Muscle layer of colon (tissue), 2 donors: ENCODE data around the gene ASPRV1.
"Not testable (repeated sequence)": the region's sequence is repeated elsewhere in the genome, so short reads cannot be mapped to it uniquely, and the experiment has no call there.

Experiments
- H3K27ac ChIP-seq: one replicate; pipeline ENCODE4 v1.7.0; 2013; ENCODE audit warnings: low read depth, mild to moderate bottlenecking, low read length, moderate library complexity
- H3K27me3 ChIP-seq, 2 donors: one replicate each; pipeline ENCODE4 v1.7.0; 2013; ENCODE audit warnings: low read length in 2 of 2, mild to moderate bottlenecking in 2 of 2; ENCODE audit not compliant: insufficient read depth in 2 of 2, control insufficient read depth in 1 of 2
- H3K36me3 ChIP-seq: one replicate; pipeline ENCODE4 v1.7.0; 2013; ENCODE audit warnings: mild to moderate bottlenecking, low read length; ENCODE audit not compliant: insufficient read depth
- H3K4me1 ChIP-seq: one replicate; pipeline ENCODE4 v1.7.0; 2013; ENCODE audit warnings: mild to moderate bottlenecking, low read length; ENCODE audit not compliant: insufficient read depth
- H3K4me3 ChIP-seq, 2 donors: one replicate each; pipeline ENCODE4 v1.7.0; 2013; ENCODE audit warnings: low read length in 2 of 2, low read depth in 1 of 2, mild to moderate bottlenecking in 1 of 2, moderate library complexity in 1 of 2
- H3K9ac ChIP-seq: one replicate; pipeline ENCODE4 v1.7.0; 2013; ENCODE audit warnings: low read length
- H3K9me3 ChIP-seq: one replicate; pipeline ENCODE4 v1.7.0; 2013; ENCODE audit warnings: mild to moderate bottlenecking, low read length
- donor health status: abdominal sarcoma.
- donor health status: Adenocarcinoma of cecum.

The ASPRV1 gene

GRCh38 chr2:69961496-69961895, at the start of gene ASPRV1:
Gene ASPRV1 (minus strand): TSS chr2:69961631. CDS start chr2:69961436, 195 bp downstream.
- no peak within 1 kb of the TSS for H3K9ac ChIP-seq
- no peaks in the 10 kb centered on the region for H3K36me3 ChIP-seq
- no peak within 1 kb of the TSS for H3K27ac ChIP-seq
- H3K4me1 ChIP-seq = no peaks in the 10 kb centered on the region
- no peaks in the 10 kb centered on the region for H3K9me3 ChIP-seq
- no peak within 1 kb of the TSS for H3K4me3 ChIP-seq
- H3K27me3 ChIP-seq = no peaks in the 10 kb centered on the region

DNA sequence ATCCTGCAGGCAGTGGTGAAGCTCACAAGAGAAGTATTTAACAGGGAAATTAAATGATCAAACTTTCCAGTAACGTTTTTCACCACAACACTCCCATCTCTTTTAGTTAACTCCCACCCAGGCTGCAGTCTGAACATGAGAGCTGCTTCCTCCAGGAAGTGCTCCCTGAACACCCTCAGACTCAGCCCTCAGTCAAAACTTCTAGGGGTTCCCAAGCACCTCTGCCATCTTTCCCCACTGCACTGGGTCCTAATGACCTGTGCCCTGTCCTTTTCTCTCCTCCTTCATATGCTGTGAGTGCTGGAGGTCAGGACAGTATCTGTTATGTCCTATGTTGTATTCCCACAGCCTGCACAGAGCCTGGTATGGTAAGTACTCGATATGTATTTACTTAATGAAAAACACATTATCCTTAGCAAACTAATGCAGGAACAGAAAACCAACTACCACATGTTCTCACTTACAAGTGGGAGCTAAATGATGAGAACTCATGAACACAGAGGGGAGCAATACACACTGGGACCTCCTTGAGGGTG, 49.2 kb upstream of the ASPRV1 start:
- Histone ChIP-seq H3K9ac (no peak overlapping the region), H3K27me3 (no peaks in the 10 kb centered on the region), H3K9me3 (no peaks in the 10 kb centered on the region), H3K4me1 (no peaks in the 10 kb centered on the region), H3K4me3 (no peak overlapping the region), H3K27ac (no peak overlapping the region), H3K36me3 (no peaks in the 10 kb centered on the region)

DNA sequence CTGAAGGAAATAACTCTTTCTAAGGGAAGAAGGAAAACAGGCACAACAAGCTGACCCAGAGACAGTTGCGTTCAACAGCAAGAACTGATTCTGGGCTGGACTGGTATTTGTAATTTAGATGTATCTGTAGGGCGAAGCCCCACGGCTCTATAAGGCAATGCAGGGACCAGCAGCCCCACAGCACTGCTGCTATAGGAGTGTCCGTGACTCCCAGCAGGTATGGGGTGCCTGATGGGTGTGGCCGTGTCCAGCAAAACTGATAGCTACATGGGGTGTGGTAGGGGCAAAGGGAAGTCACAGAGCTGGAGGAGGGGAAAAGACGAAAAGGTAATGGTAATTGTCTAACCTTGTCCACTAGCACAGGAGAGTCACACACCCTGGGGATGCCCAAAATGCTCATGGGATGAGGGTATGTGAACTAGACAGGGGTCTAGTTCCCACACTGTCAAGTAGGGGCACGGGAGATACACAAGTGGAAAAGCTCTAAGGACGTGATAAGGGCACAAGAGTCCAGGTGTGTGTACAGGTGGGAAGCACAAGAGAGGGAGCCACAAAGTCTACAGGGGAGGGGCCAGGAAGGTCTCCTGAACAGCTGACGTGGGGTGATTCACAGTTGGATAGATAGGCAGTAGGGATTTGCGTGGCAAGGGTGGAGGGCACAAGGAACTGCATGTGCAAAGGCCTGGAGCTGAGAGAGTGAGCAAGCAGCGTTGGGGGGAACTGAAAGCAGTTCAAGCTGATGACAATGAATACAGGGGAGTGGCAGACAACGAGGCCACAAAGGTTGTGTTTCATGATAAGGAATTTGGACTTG, 48.5 kb upstream of the ASPRV1 start:
- H3K27ac ChIP-seq = no peak overlapping the region
- no peak overlapping the region for H3K9ac ChIP-seq
- H3K4me3 ChIP-seq = no peak overlapping the region
- no peaks in the 10 kb centered on the region for H3K9me3 ChIP-seq
- no peaks in the 10 kb centered on the region for H3K4me1 ChIP-seq
- no peaks in the 10 kb centered on the region for H3K27me3 ChIP-seq
- H3K36me3 ChIP-seq = no peaks in the 10 kb centered on the region

- no peaks in the 10 kb centered on the region for H3K36me3 ChIP-seq
- H3K4me3 ChIP-seq = no peak overlapping the region
- no peaks in the 10 kb centered on the region for H3K4me1 ChIP-seq
- no peaks in the 10 kb centered on the region for H3K27me3 ChIP-seq
- H3K27ac ChIP-seq = no peak overlapping the region
- H3K9ac ChIP-seq = no peak overlapping the region
- no peaks in the 10 kb centered on the region for H3K9me3 ChIP-seq
These were observed 46.9 kb upstream of the ASPRV1 start for GRCh38 chr2:70008290-70008689.

DNA sequence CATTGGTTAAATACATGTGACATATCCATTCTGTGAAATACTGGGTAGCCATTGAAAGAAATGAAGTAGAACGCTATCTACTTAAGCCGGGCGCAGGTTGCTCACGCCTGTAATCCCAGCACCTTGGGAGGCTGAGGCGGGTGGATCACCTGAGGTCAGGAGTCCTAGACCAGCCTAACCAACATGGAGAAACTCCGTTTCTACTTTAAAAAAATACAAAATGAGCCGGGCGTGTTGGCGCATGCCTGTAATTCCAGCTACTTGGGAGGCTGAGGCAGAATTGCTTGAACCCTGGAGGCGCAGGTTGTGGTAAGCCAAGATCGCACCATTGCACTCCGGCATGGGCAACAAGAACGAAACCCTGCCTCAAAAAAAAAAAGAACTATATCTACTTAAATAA, 45.7 kb upstream of the ASPRV1 start:
- H3K36me3 ChIP-seq = no peaks in the 10 kb centered on the region
- no peak overlapping the region for H3K4me3 ChIP-seq
- H3K27ac ChIP-seq = no peak overlapping the region
- no peaks in the 10 kb centered on the region for H3K27me3 ChIP-seq
- H3K9ac ChIP-seq = no peak overlapping the region
- H3K4me1 ChIP-seq = no peaks in the 10 kb centered on the region
- no peaks in the 10 kb centered on the region for H3K9me3 ChIP-seq

DNA sequence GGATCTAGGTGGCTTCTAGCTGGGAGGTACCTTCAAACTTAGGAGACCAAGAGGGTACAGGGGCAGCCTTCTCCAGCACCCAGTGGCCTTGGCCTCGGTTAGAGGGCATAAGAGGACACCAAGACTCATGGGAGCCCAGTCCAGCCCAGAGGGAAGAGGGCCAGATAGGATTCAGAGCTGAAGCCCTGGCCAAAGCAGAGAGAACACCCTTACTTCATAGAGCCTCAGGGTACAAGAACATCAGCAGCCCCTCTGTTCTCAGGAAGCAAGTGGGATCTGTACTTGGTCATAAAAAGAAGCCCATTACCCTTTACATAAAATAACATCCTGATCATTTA, 45.0 kb upstream of the ASPRV1 start:
- H3K36me3 ChIP-seq = no peaks in the 10 kb centered on the region

GRCh38 chr2:70005752-70006446, 44.5 kb upstream of the ASPRV1 start:
- no peaks in the 10 kb centered on the region for H3K9me3 ChIP-seq
- H3K27me3 ChIP-seq = no peaks in the 10 kb centered on the region
- H3K4me3 ChIP-seq = no peak overlapping the region
- H3K27ac ChIP-seq = no peak overlapping the region
- H3K36me3 ChIP-seq = no peaks in the 10 kb centered on the region
- H3K9ac ChIP-seq = no peak overlapping the region
- H3K4me1 ChIP-seq = no peaks in the 10 kb centered on the region

More for the DNA sequence above, 45.0 kb upstream of the ASPRV1 start:
- no peaks in the 10 kb centered on the region for H3K27me3 ChIP-seq
- H3K9me3 ChIP-seq = no peaks in the 10 kb centered on the region
- H3K4me1 ChIP-seq = no peaks in the 10 kb centered on the region
- H3K4me3 ChIP-seq = no peak overlapping the region
- no peak overlapping the region for H3K27ac ChIP-seq
- no peak overlapping the region for H3K9ac ChIP-seq

DNA sequence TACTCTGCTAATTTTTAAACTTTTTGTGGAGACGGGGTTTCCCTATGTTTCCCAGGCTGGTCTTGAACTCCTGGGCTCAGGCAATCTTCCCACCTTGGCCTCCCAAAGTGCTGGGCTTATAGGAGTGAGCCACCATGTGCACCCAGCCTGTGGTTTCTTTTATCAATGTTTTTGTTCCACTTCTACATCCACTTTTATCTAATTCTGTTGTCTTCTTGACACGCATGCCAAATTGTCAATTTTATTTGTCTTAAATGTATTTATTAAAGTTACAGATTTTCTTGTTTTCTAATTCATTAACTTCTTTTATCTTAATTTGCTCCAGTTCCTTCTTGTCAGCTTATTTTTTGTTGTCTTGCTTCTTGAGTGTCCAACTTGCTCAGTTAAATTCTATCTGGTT, 43.8 kb upstream of the ASPRV1 start:
- H3K9me3 ChIP-seq = no peaks in the 10 kb centered on the region
- no peak overlapping the region for H3K4me3 ChIP-seq
- H3K9ac ChIP-seq = no peak overlapping the region
- H3K4me1 ChIP-seq = no peaks in the 10 kb centered on the region
- no peaks in the 10 kb centered on the region for H3K27me3 ChIP-seq
- no peaks in the 10 kb centered on the region for H3K36me3 ChIP-seq
- H3K27ac ChIP-seq = no peak overlapping the region

DNA sequence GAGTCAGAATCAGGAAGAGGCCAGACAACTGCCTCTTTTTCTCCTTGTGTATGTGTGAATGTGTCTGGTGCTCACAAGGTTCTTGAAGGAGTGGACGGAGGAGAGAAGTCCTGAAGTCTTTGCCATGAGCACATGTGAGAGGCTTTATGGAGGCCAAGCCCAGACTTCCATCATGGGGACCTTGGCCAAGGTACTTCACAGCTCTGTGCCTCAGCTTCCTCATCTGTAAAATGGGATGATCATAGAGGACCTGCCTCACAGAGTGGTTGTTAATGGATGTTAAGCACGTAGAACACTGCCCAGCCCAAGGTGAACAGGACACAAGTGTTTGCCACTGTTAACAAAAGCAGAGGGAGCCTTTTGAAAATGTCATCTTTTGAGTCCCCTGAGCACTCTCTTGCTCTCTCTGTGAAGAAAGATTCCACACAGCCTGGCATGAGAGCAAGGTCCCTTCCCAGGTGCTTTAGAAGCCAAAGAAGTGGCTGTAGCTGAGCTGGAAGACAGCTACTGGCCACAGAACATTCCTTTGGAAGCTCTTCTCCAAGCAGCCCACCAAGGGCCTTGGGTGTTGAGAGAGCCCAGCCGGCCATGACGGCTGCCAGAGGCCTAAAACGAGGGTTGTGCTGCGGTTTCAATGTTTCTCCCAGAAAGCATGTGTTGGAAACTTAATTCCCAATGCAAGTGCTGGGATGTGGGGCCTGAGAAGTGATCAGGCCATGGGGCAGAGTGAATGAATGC, 41.8 kb upstream of the ASPRV1 start:
- Histone ChIP-seq H3K36me3 (no peaks in the 10 kb centered on the region), H3K4me3 (no peak overlapping the region), H3K4me1 (no peaks in the 10 kb centered on the region), H3K27ac (no peak overlapping the region), H3K27me3 (no peaks in the 10 kb centered on the region), H3K9me3 (no peaks in the 10 kb centered on the region), H3K9ac (no peak overlapping the region)

GRCh38 chr2:70002241-70002899, 40.9 kb upstream of the ASPRV1 start:
- Histone ChIP-seq H3K9me3 (no peaks in the 10 kb centered on the region), H3K36me3 (no peaks in the 10 kb centered on the region), H3K4me1 (no peaks in the 10 kb centered on the region), H3K4me3 (no peak overlapping the region), H3K9ac (no peak overlapping the region), H3K27ac (no peak overlapping the region), H3K27me3 (no peaks in the 10 kb centered on the region)

GRCh38 chr2:70000529-70000928, 39.1 kb upstream of the ASPRV1 start:
- not testable (repeated sequence) for H3K9ac ChIP-seq, H3K27me3 ChIP-seq, H3K27ac ChIP-seq, H3K4me3 ChIP-seq, H3K9me3 ChIP-seq, H3K36me3 ChIP-seq, H3K4me1 ChIP-seq
